Suprapubic skin (tissue), 4 donors: ENCODE results near the gene ANKRD44. TPM values are rescaled to one million over a fixed set of nuclear protein-coding genes. Genes with fewer than 3 reads are reported as not detected.

ENCODE experiments used
- DNase-seq, 2 donors: peaks; one replicate each; pipeline ENCODE4 v3.0.0-alpha.2; 2019; ENCODE audit warnings: low spot score in 2 of 2
- H3K27ac ChIP-seq: fragments of 200-600 bp; sonication (generic); one replicate; pipeline ENCODE4 v1.5.1; 2019
- H3K27me3 ChIP-seq: fragments of 200-600 bp; sonication (generic); one replicate; pipeline ENCODE4 v1.5.1; 2019
- H3K36me3 ChIP-seq: fragments of 200-600 bp; sonication (generic); one replicate; pipeline ENCODE4 v1.5.1; 2019
- H3K4me1 ChIP-seq: fragments of 200-600 bp; sonication (generic); one replicate; pipeline ENCODE4 v1.5.1; 2019
- H3K4me3 ChIP-seq: fragments of 200-600 bp; sonication (generic); one replicate; pipeline ENCODE4 v1.5.1; 2019; ENCODE audit warnings: mild to moderate bottlenecking
- H3K9me3 ChIP-seq: fragments of 200-600 bp; sonication (generic); one replicate; pipeline ENCODE4 v1.5.1; 2019
- EP300 ChIP-seq: sonication (generic); formaldehyde crosslinking; IDR thresholded peaks from one replicate; pipeline ENCODE4 v1.6.1; 2017; ENCODE audit warnings: antibody characterized with exemption
- POLR2A ChIP-seq, 2 donors: fragments of 450-650 bp; IDR thresholded peaks; one replicate each; pipeline ENCODE4 v1.6.1; 2017; ENCODE audit warnings: antibody characterized with exemption in 2 of 2, mild to moderate bottlenecking in 2 of 2, moderate library complexity in 2 of 2
- POLR2AphosphoS5 ChIP-seq, 3 donors: sonication (generic); formaldehyde crosslinking; IDR thresholded peaks; one replicate each; pipeline ENCODE4 v1.6.1; 2017; ENCODE audit warnings: antibody characterized with exemption in 3 of 3
- WGBS: methylation state at CpG from one replicate; pipeline ENCODE4 v1.1.5; 2018; 5-methylcytosine and 5-hydroxymethylcytosine counted together
- total RNA-seq, 4 donors: library from RNA; depleted of rRNA; stranded (reverse); fragments of >200 nt; gene quantifications; one replicate each; pipeline ENCODE4 v1.1.0, GENCODE V29; 2016
- TF ChIP-seq, protein P1 (sequence below), 2 donors: fragments of 200-600 bp in 1 of 2; fragments of 450-650 bp in 1 of 2; sonication (generic) in 1 of 2; IDR thresholded peaks; one replicate each; pipeline ENCODE4 v1.5.1; 2016 to 2019; ENCODE audit warnings: antibody characterized with exemption in 2 of 2, mild to moderate bottlenecking in 1 of 2, moderate library complexity in 1 of 2

The ANKRD44 gene
- total RNA-seq, 4 donors from 2014 or later = 6.3 to 34.4 (median 17.8) TPM

DNA sequence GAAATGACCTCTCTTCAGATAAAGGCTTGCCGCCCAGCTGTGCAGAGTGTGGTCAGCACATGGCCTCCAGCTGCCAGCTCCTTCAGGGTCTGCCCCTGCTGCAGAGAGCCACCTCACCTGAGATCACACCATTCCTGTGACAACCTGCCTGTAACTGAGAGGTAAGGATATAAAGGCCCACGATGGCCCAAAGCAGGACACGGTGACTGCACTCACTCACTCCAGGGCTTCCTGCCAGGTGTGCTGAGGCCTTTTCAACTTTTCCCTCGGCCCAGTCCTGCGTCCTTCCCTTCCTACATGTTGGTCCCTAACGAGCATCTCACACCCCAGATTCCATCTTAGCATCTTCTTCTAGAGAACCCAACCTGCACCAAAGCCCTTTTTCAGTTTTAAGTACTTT, 36.2 kb downstream of the ANKRD44 start:
- no peaks in the 10 kb centered on the region for H3K27me3 ChIP-seq
- no peak overlapping the region for H3K4me3 ChIP-seq
- no peak for DNase-seq
- no peaks in the 10 kb centered on the region for H3K36me3 ChIP-seq
- peaks cover 5% of the 10 kb centered on the region for H3K4me1 ChIP-seq
- no peaks in the 10 kb centered on the region for H3K9me3 ChIP-seq
- no peak overlapping the region for H3K27ac ChIP-seq
- 71% methylated on average over 6 of the region's 6 CpGs for WGBS
- TF ChIP-seq POLR2AphosphoS5 (IDR thresholded peaks at IDR 0.05) (no peak), EP300 (no peak), POLR2A (IDR thresholded peaks at IDR 0.05) (no peak)
- TF ChIP-seq, protein P1, sequence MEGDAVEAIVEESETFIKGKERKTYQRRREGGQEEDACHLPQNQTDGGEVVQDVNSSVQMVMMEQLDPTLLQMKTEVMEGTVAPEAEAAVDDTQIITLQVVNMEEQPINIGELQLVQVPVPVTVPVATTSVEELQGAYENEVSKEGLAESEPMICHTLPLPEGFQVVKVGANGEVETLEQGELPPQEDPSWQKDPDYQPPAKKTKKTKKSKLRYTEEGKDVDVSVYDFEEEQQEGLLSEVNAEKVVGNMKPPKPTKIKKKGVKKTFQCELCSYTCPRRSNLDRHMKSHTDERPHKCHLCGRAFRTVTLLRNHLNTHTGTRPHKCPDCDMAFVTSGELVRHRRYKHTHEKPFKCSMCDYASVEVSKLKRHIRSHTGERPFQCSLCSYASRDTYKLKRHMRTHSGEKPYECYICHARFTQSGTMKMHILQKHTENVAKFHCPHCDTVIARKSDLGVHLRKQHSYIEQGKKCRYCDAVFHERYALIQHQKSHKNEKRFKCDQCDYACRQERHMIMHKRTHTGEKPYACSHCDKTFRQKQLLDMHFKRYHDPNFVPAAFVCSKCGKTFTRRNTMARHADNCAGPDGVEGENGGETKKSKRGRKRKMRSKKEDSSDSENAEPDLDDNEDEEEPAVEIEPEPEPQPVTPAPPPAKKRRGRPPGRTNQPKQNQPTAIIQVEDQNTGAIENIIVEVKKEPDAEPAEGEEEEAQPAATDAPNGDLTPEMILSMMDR (IDR thresholded peaks at IDR 0.05) = no peak

DNA sequence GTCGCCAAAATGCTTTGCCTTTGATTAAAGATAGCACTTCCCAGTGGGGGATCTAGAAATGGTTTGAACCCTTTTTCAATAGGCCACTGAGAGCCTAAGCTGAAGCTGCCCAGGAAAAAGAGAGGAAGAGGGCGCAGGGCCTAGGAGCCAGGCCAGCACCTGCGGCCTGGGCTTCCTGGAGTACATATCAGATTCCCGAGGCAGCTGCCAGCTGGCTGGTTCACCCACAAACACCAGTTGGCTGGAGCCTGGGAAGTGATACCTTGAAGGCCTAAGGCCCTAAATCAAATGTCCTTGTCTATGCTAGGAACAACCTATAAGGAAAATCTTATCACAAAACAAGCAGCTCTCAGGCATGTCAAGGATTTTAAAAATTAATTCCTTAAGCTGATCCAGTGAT, 37.1 kb downstream of the ANKRD44 start:
- H3K4me1 ChIP-seq = peaks cover 8% of the 10 kb centered on the region
- H3K36me3 ChIP-seq = no peaks in the 10 kb centered on the region
- TF ChIP-seq EP300 (no peak), POLR2AphosphoS5 (IDR thresholded peaks at IDR 0.05) (no peak), POLR2A (IDR thresholded peaks at IDR 0.05) (no peak)
- TF ChIP-seq, protein P1 (IDR thresholded peaks at IDR 0.05) = no peak
- H3K9me3 ChIP-seq = no peaks in the 10 kb centered on the region
- no peak for DNase-seq
- WGBS = 30% methylated on average over 4 of the region's 4 CpGs
- H3K27me3 ChIP-seq = no peaks in the 10 kb centered on the region
- no peak overlapping the region for H3K4me3 ChIP-seq
- no peak overlapping the region for H3K27ac ChIP-seq

- DNase-seq = no peak
- no peak overlapping the region for H3K4me3 ChIP-seq
- no peaks in the 10 kb centered on the region for H3K27me3 ChIP-seq
- H3K27ac ChIP-seq = no peak overlapping the region
- no peaks in the 10 kb centered on the region for H3K36me3 ChIP-seq
- H3K9me3 ChIP-seq = no peaks in the 10 kb centered on the region
- H3K4me1 ChIP-seq = peaks cover 11% of the 10 kb centered on the region
- TF ChIP-seq, protein P1 (IDR thresholded peaks at IDR 0.05) = no peak
- TF ChIP-seq POLR2A (IDR thresholded peaks at IDR 0.05) (no peak), POLR2AphosphoS5 (IDR thresholded peaks at IDR 0.05) (no peak), EP300 (no peak)
- WGBS = 96% methylated on average over 3 of the region's 3 CpGs
These were observed 40.0 kb downstream of the ANKRD44 start for GRCh38 chr2:197270601-197271000.

- Histone ChIP-seq H3K27me3 (no peaks in the 10 kb centered on the region), H3K4me1 (peaks cover 11% of the 10 kb centered on the region), H3K4me3 (no peak overlapping the region), H3K27ac (no peak overlapping the region), H3K9me3 (no peaks in the 10 kb centered on the region), H3K36me3 (no peaks in the 10 kb centered on the region)
- no peak for TF ChIP-seq EP300
- TF ChIP-seq, protein P1 (IDR thresholded peaks at IDR 0.05) = no peak
- TF ChIP-seq POLR2A (IDR thresholded peaks at IDR 0.05) = no peak
- no peak for TF ChIP-seq POLR2AphosphoS5 (IDR thresholded peaks at IDR 0.05)
- DNase-seq = no peak
These were observed 40.8 kb downstream of the ANKRD44 start for GRCh38 chr2:197269815-197270214.

- peaks cover 11% of the 10 kb centered on the region for H3K4me1 ChIP-seq
- 66% methylated on average over 7 of the region's 7 CpGs for whole genome bisulfite sequencing
- no peak overlapping the region for H3K4me3 ChIP-seq
- DNase-seq = no peak
- TF ChIP-seq POLR2AphosphoS5 (IDR thresholded peaks at IDR 0.05) (no peak), EP300 (no peak), POLR2A (IDR thresholded peaks at IDR 0.05) (no peak)
- TF ChIP-seq, protein P1 (IDR thresholded peaks at IDR 0.05) = no peak
- H3K27ac ChIP-seq = no peak overlapping the region
- no peaks in the 10 kb centered on the region for H3K27me3 ChIP-seq
- H3K9me3 ChIP-seq = no peaks in the 10 kb centered on the region
- no peaks in the 10 kb centered on the region for H3K36me3 ChIP-seq
These were observed 41.6 kb downstream of the ANKRD44 start for GRCh38 chr2:197268786-197269584.
